Measurements from ENCODE around the gene TFIP11.

The TFIP11 gene

GRCh38 chr22:26548984-26549383, 36.7 kb upstream of the TFIP11 start:
- TF ChIP-seq CTCF (IDR thresholded peaks at IDR 0.05; ENCODE audit: borderline replicate concordance, control extremely low read depth, extremely low read depth, insufficient read depth, missing control alignments), result no peak
- DNase-seq (ENCODE audit: low spot score), result no peak
- in situ Hi-C loops (cut with MboI; ENCODE audit: low sequenced_read_pairs, unreplicated experiment), result no loop called here

- in situ Hi-C loops (cut with MboI; ENCODE audit: low sequenced_read_pairs, unreplicated experiment), result no loop called here
- no peak for DNase-seq (ENCODE audit: low spot score)
- no peak for TF ChIP-seq CTCF (IDR thresholded peaks at IDR 0.05; ENCODE audit: borderline replicate concordance, control extremely low read depth, extremely low read depth, insufficient read depth, missing control alignments)
Measured at GRCh38 chr22:26548303-26548702, 36.0 kb upstream of the TFIP11 start.

- no peak for TF ChIP-seq CTCF (IDR thresholded peaks at IDR 0.05; ENCODE audit: borderline replicate concordance, control extremely low read depth, extremely low read depth, insufficient read depth, missing control alignments)
- in situ Hi-C loops (cut with MboI; ENCODE audit: low sequenced_read_pairs, unreplicated experiment), result no loop called here
- DNase-seq (ENCODE audit: low spot score), result no peak
Measured at GRCh38 chr22:26547837-26548236, 35.6 kb upstream of the TFIP11 start.

- TF ChIP-seq CTCF (IDR thresholded peaks at IDR 0.05; ENCODE audit: borderline replicate concordance, control extremely low read depth, extremely low read depth, insufficient read depth, missing control alignments), result no peak
- DNase-seq (ENCODE audit: low spot score), result no peak
- in situ Hi-C loops (cut with MboI; ENCODE audit: low sequenced_read_pairs, unreplicated experiment), result no loop called here
Measured at GRCh38 chr22:26547426-26547825, 35.2 kb upstream of the TFIP11 start.

- TF ChIP-seq CTCF (IDR thresholded peaks at IDR 0.05; ENCODE audit: borderline replicate concordance, control extremely low read depth, extremely low read depth, insufficient read depth, missing control alignments), result no peak
- in situ Hi-C loops (cut with MboI; ENCODE audit: low sequenced_read_pairs, unreplicated experiment), result no loop called here
- DNase-seq (ENCODE audit: low spot score), result no peak
Measured at GRCh38 chr22:26546282-26546681, 34.0 kb upstream of the TFIP11 start.

GRCh38 chr22:26545827-26546226, 33.6 kb upstream of the TFIP11 start:
- TF ChIP-seq CTCF (IDR thresholded peaks at IDR 0.05; ENCODE audit: borderline replicate concordance, control extremely low read depth, extremely low read depth, insufficient read depth, missing control alignments), result no peak
- in situ Hi-C loops (cut with MboI; ENCODE audit: low sequenced_read_pairs, unreplicated experiment), result no loop called here
- no peak for DNase-seq (ENCODE audit: low spot score)

- TF ChIP-seq CTCF (IDR thresholded peaks at IDR 0.05; ENCODE audit: borderline replicate concordance, control extremely low read depth, extremely low read depth, insufficient read depth, missing control alignments), result no peak
- no peak for DNase-seq (ENCODE audit: low spot score)
- in situ Hi-C loops (cut with MboI; ENCODE audit: low sequenced_read_pairs, unreplicated experiment), result no loop called here
Measured at GRCh38 chr22:26545385-26545784, 33.1 kb upstream of the TFIP11 start.

All from GM13976 (cell line).